H1 (cell line): Measurements from ENCODE around the gene FAS. TPM values are rescaled to one million over a fixed set of nuclear protein-coding genes. Genes with fewer than 3 reads are reported as not detected.

ENCODE experiments used
- CTCF ChIA-PET: fragments of 300-600 bp; sonication (Branson Sonifier 250); formaldehyde crosslinking; loops from one replicate; lab custom pipeline; 2021; ENCODE audit not compliant: partially characterized antibody; lab: Charles Lee
- POLR2A ChIA-PET: fragments of 300-600 bp; sonication (Branson Sonifier 250); formaldehyde crosslinking; loops from one replicate; lab custom pipeline; 2021; ENCODE audit warnings: inconsistent platforms; ENCODE audit not compliant: partially characterized antibody; lab: Charles Lee
- DNase-seq, 2 experiments: peaks; one replicate each; pipeline versions ENCODE4 v3.0.0 to v3.0.0-alpha.2; 2010 to 2022; ENCODE audit warnings: low spot score in 2 of 2, low read depth in 1 of 2, mixed read lengths in 1 of 2
- FAIRE-seq: peaks from 2 replicates; lab custom pipeline; 2011; peaks lifted over from hg19 to GRCh38; lab: Jason Lieb, UNC
- H2AFZ ChIP-seq: 2 replicates; pipeline ENCODE4 v1.8.1; 2012; ENCODE audit warnings: low read length, inconsistent platforms
- H2AK5ac ChIP-seq: 2 replicates; pipeline ENCODE4 v1.6.1; 2013; ENCODE audit warnings: low read depth, low read length
- H2BK120ac ChIP-seq: replicated peaks from 2 replicates; pipeline ENCODE3; 2013; ENCODE audit warnings: low read depth, low read length, inconsistent platforms
- H2BK12ac ChIP-seq: 2 replicates; pipeline ENCODE4 v1.6.1; 2013; ENCODE audit warnings: low read depth, low read length
- H2BK15ac ChIP-seq: 2 replicates; pipeline ENCODE4 v1.6.1; 2013; ENCODE audit warnings: low read length
- H2BK20ac ChIP-seq: 2 replicates; pipeline ENCODE4 v1.6.1; 2013; ENCODE audit warnings: low read length
- H2BK5ac ChIP-seq: 2 replicates; pipeline ENCODE4 v1.6.1; 2013; ENCODE audit warnings: low read depth, low read length
- H3K14ac ChIP-seq: 2 replicates; pipeline ENCODE4 v1.6.1; 2013; ENCODE audit warnings: inconsistent platforms; ENCODE audit not compliant: insufficient read length
- H3K18ac ChIP-seq: 2 replicates; pipeline ENCODE4 v1.6.1; 2013; ENCODE audit warnings: low read length; ENCODE audit errors: extremely low read depth
- H3K23ac ChIP-seq: 2 replicates; pipeline ENCODE4 v1.6.1; 2013; ENCODE audit warnings: inconsistent platforms; ENCODE audit not compliant: insufficient read length
- H3K23me2 ChIP-seq: 2 replicates; pipeline ENCODE4 v1.6.1; 2013; ENCODE audit warnings: low read depth, low read length
- H3K27ac ChIP-seq: 2 replicates; pipeline ENCODE4 v1.6.1; 2011; ENCODE audit warnings: low read depth, low read length, inconsistent platforms
- H3K27me3 ChIP-seq, 4 experiments: replicated peaks in 1 of 4; 1 replicate in 1 of 4; 2 replicates in 3 of 4; pipeline versions ENCODE4 v1.6.1 to v1.8.1; 2011 to 2013; ENCODE audit warnings: low read length in 3 of 4, mild to moderate bottlenecking in 3 of 4, inconsistent platforms in 2 of 4, mixed read lengths in 2 of 4, moderate library complexity in 1 of 4; ENCODE audit not compliant: control insufficient read depth in 3 of 4, insufficient read depth in 3 of 4; ENCODE audit errors: extremely low read depth in 1 of 4
- H3K36me3 ChIP-seq, 4 experiments: 2 replicates each; pipeline versions ENCODE4 v1.6.1 to v1.8.1; 2011 to 2013; ENCODE audit warnings: mild to moderate bottlenecking in 4 of 4, low read length in 3 of 4, moderate library complexity in 2 of 4, control low read depth in 1 of 4, inconsistent platforms in 1 of 4; ENCODE audit not compliant: insufficient read depth in 4 of 4, control insufficient read depth in 2 of 4
- H3K4ac ChIP-seq: replicated peaks from 2 replicates; pipeline ENCODE3; 2013; ENCODE audit warnings: low read length, low read depth, mixed read lengths, inconsistent platforms; ENCODE audit not compliant: insufficient read length
- H3K4me1 ChIP-seq, 4 experiments: replicated peaks in 1 of 4; 1 replicate in 1 of 4; 2 replicates in 3 of 4; pipeline versions ENCODE4 v1.6.1 to v1.8.1; 2011 to 2013; ENCODE audit warnings: low read length in 3 of 4, inconsistent platforms in 2 of 4, mixed read lengths in 1 of 4; ENCODE audit not compliant: insufficient read depth in 4 of 4, control insufficient read depth in 3 of 4
- H3K4me2 ChIP-seq, 2 experiments: 2 replicates each; pipeline versions ENCODE4 v1.6.1 to v1.8.1; 2011 to 2013; ENCODE audit warnings: low read depth in 2 of 2, low read length in 2 of 2, control low read depth in 1 of 2, inconsistent platforms in 1 of 2, mild to moderate bottlenecking in 1 of 2; ENCODE audit not compliant: insufficient read depth in 1 of 2
- H3K4me3 ChIP-seq, 4 experiments: fragments of 200-600, 300-600 bp in 1 of 4; sonication (generic), shearing (Covaris generic), sonication (Bioruptor Twin) in 1 of 4; 2 replicates each; pipeline versions ENCODE4 v1.5.1 to v1.8.1; 2011 to 2016; ENCODE audit warnings: low read length in 4 of 4, low read depth in 3 of 4, control low read depth in 2 of 4, inconsistent platforms in 2 of 4, mild to moderate bottlenecking in 2 of 4, mixed read lengths in 1 of 4, moderate library complexity in 1 of 4; ENCODE audit not compliant: insufficient read depth in 2 of 4; ENCODE audit errors: extremely low read depth in 1 of 4
- H3K56ac ChIP-seq: replicated peaks from 2 replicates; pipeline ENCODE3; 2013; ENCODE audit warnings: low read depth, mild to moderate bottlenecking, mixed read lengths, low read length, inconsistent platforms; ENCODE audit not compliant: insufficient read length
- H3K79me1 ChIP-seq: 2 replicates; pipeline ENCODE4 v1.6.1; 2013; ENCODE audit warnings: low read depth, low read length, control low read depth
- H3K79me2 ChIP-seq, 2 experiments: 2 replicates each; pipeline versions ENCODE4 v1.6.1 to v1.8.1; 2012 to 2013; ENCODE audit warnings: low read length in 2 of 2, mild to moderate bottlenecking in 2 of 2, inconsistent platforms in 1 of 2; ENCODE audit not compliant: insufficient read depth in 2 of 2, control insufficient read depth in 1 of 2
- H3K9ac ChIP-seq, 4 experiments: replicated peaks in 1 of 4; 1 replicate in 1 of 4; 2 replicates in 3 of 4; pipeline versions ENCODE4 v1.6.1 to v1.8.1; 2011 to 2013; ENCODE audit warnings: low read depth in 3 of 4, low read length in 3 of 4, control low read depth in 2 of 4, mild to moderate bottlenecking in 2 of 4, moderate library complexity in 2 of 4, inconsistent platforms in 1 of 4; ENCODE audit errors: extremely low read depth in 1 of 4
- H3K9me3 ChIP-seq, 2 experiments: 2 replicates each; pipeline versions ENCODE4 v1.6.1 to v1.8.1; 2012 to 2013; ENCODE audit warnings: mild to moderate bottlenecking in 2 of 2, moderate library complexity in 2 of 2, control low read depth in 1 of 2, inconsistent platforms in 1 of 2, low read depth in 1 of 2, low read length in 1 of 2, mixed read lengths in 1 of 2; ENCODE audit not compliant: insufficient read depth in 2 of 2
- H4K20me1 ChIP-seq, 2 experiments: replicated peaks in 1 of 2; 2 replicates each; pipeline versions ENCODE3 to v1.8.1; 2011 to 2013; ENCODE audit warnings: inconsistent platforms in 2 of 2, low read length in 2 of 2, mild to moderate bottlenecking in 1 of 2; ENCODE audit not compliant: insufficient read depth in 2 of 2, control insufficient read depth in 1 of 2
- H4K5ac ChIP-seq: 2 replicates; pipeline ENCODE4 v1.6.1; 2013; ENCODE audit warnings: low read length, low read depth, mixed read lengths, inconsistent platforms; ENCODE audit not compliant: insufficient read length
- H4K8ac ChIP-seq: 2 replicates; pipeline ENCODE4 v1.8.0; 2013; ENCODE audit warnings: mild to moderate bottlenecking, moderate library complexity, low read length, inconsistent platforms; ENCODE audit not compliant: insufficient read depth; ENCODE audit errors: extremely low read depth
- H4K91ac ChIP-seq: replicated peaks from 2 replicates; pipeline ENCODE3; 2013; ENCODE audit warnings: low read length, mixed read lengths, inconsistent platforms; ENCODE audit not compliant: insufficient read length
- BACH1 ChIP-seq: IDR thresholded peaks from 2 replicates; pipeline ENCODE4 v1.6.1; 2012; ENCODE audit warnings: low read length, improper control_type of control experiment
- CBX8 ChIP-seq: fragments of 300-800, 300-1000 bp; sonication (generic); IDR thresholded peaks from 2 replicates; pipeline ENCODE4 v1.7.1; 2016; ENCODE audit warnings: low read depth, low read length, borderline replicate concordance
- CHD2 ChIP-seq: IDR thresholded peaks from 2 replicates; pipeline ENCODE4 v1.6.1; 2012; ENCODE audit warnings: low read length, improper control_type of control experiment
- MAFK ChIP-seq: IDR thresholded peaks from 2 replicates; pipeline ENCODE4 v1.6.1; 2012; ENCODE audit warnings: low read depth, mild to moderate bottlenecking, improper control_type of control experiment, low read length
- NRF1 ChIP-seq: IDR thresholded peaks from 2 replicates; pipeline ENCODE4 v1.6.1; 2011; ENCODE audit warnings: mild to moderate bottlenecking, low read depth, low read length, improper control_type of control experiment
- RAD21 ChIP-seq, 2 experiments: IDR thresholded peaks in 1 of 2; conservative IDR thresholded peaks in 1 of 2; 2 replicates each; pipeline ENCODE4 v1.6.1; 2011; ENCODE audit warnings: low read depth in 2 of 2, low read length in 2 of 2, improper control_type of control experiment in 1 of 2, inconsistent platforms in 1 of 2, mild to moderate bottlenecking in 1 of 2, moderate library complexity in 1 of 2
- TBP ChIP-seq: IDR thresholded peaks from 2 replicates; pipeline ENCODE4 v1.6.1; 2011; ENCODE audit warnings: low read depth, low read length, improper control_type of control experiment
- WGBS, 2 experiments: shearing (Covaris generic) in 1 of 2; methylation state at CpG; one replicate each; pipeline versions ENCODE4 v1.1.6 to v1.1.7; 2013 to 2015; ENCODE audit warnings: low lambda C conversion rate in 2 of 2, mixed read lengths in 2 of 2, inconsistent platforms in 1 of 2, low coverage in 1 of 2, missing lambda C conversion rate in 1 of 2; ENCODE audit not compliant: insufficient replicate concordance in 2 of 2, insufficient coverage in 1 of 2, insufficient read length in 1 of 2; ENCODE audit errors: extremely low coverage in 1 of 2, missing lambda C conversion rate in 1 of 2; 5-methylcytosine and 5-hydroxymethylcytosine counted together
- polyA plus RNA-seq, 7 experiments: library from polyadenylated mRNA; depleted of rRNA in 3 of 7; stranded (reverse) in 5 of 7; unstranded in 2 of 7; fragments of >200 nt in 5 of 7; fragments of 200-250 nt in 2 of 7; gene quantifications; 1 replicate in 5 of 7; 2 replicates in 1 of 7; 4 replicates in 1 of 7; pipeline versions ENCODE4 v1.2.1 to v1.2.3, GENCODE V29; 2011 to 2013; ENCODE audit warnings: missing spikeins in 2 of 7, mixed read lengths in 2 of 7
- total RNA-seq: library from RNA; stranded (reverse); fragmentation: NEBNext Ultra II Directional; extraction: Animal tissue kit (Norgen Biotek cat#: 25700); gene quantifications from 2 replicates; pipeline ENCODE4 v1.2.1, GENCODE V29; 2021
- TF ChIP-seq, protein P1 (sequence below): IDR thresholded peaks from 2 replicates; pipeline ENCODE4 v1.6.1; 2012; ENCODE audit warnings: inconsistent platforms

Gene FAS
- total and polyA plus RNA-seq, 2 of the 8 experiments (the other 6 are each of a cell fraction or from before 2014, with no cell fraction given) = 4.0 to 6.7 TPM

- no peak overlapping the region for H2AFZ ChIP-seq
- H4K20me1 ChIP-seq = no peaks in the 10 kb centered on the region
- no peak overlapping the region for H2AK5ac ChIP-seq
- no peaks in the 10 kb centered on the region for H3K79me2 ChIP-seq
- CTCF ChIA-PET = interaction anchor here (1.1 to 1.3 kb wide), 2 partner anchors 24 to 205 kb away, joined by 3 read pairs; partner anchors contain the start of gene FAS
- no peak overlapping the region for H3K4me2 ChIP-seq
- no peak overlapping the region for H3K4ac ChIP-seq
- TF ChIP-seq CHD2 (no peak), TBP (no peak), MAFK (no peak), BACH1 (no peak), CBX8 (no peak), RAD21 (IDR thresholded peaks at IDR 0.05 in 1 of 2, conservative IDR thresholded peaks at IDR 0.05 in 1 of 2; ENCODE audit: low read depth in 2 of 2, low read length in 2 of 2) (no peak), NRF1 (no peak)
- TF ChIP-seq, protein P1, sequence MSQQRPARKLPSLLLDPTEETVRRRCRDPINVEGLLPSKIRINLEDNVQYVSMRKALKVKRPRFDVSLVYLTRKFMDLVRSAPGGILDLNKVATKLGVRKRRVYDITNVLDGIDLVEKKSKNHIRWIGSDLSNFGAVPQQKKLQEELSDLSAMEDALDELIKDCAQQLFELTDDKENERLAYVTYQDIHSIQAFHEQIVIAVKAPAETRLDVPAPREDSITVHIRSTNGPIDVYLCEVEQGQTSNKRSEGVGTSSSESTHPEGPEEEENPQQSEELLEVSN = no peak
- H4K5ac ChIP-seq = no peak overlapping the region
- H3K4me1 ChIP-seq = no peaks in the 10 kb centered on the region
- H2BK20ac ChIP-seq = no peak overlapping the region
- DNase-seq (no peak), FAIRE-seq (no peak)
- no peaks in the 10 kb centered on the region for H3K36me3 ChIP-seq
- WGBS, 2 experiments = 84% methylated on average over 3 of the region's 3 CpGs; no CpG with 5 or more reads in 1 of the 2 experiments
- H3K27ac ChIP-seq = no peak overlapping the region
- no peak overlapping the region for H2BK5ac ChIP-seq
- POLR2A ChIA-PET = interaction anchor here (0.6 kb wide), 1 partner anchor 10 kb away, joined by 3 read pairs; no protein-coding TSS in a partner anchor
- H3K23me2 ChIP-seq = no peaks in the 10 kb centered on the region
- H3K56ac ChIP-seq = no peak overlapping the region
- H3K9me3 ChIP-seq = no peaks in the 10 kb centered on the region
- no peak overlapping the region for H3K4me3 ChIP-seq
- no peaks in the 10 kb centered on the region for H3K27me3 ChIP-seq
- H2BK120ac ChIP-seq = no peak overlapping the region
- H2BK12ac ChIP-seq = no peak overlapping the region
- no peak overlapping the region for H3K9ac ChIP-seq
- no peak overlapping the region for H3K23ac ChIP-seq
- no peak overlapping the region for H2BK15ac ChIP-seq
- H4K8ac ChIP-seq = no peak overlapping the region
- H3K18ac ChIP-seq = no peak overlapping the region
- no peak overlapping the region for H3K14ac ChIP-seq
- no peak overlapping the region for H4K91ac ChIP-seq
- no peaks in the 10 kb centered on the region for H3K79me1 ChIP-seq
Observed at GRCh38 chr10:88966797-88967196, 23.8 kb upstream of the FAS start.
